ENCODE data around the gene PEX19. TPM values are rescaled to one million over a fixed set of nuclear protein-coding genes. Genes with fewer than 3 reads are reported as not detected.

The PEX19 gene
- total RNA-seq, 4 donors from 2014 or later: 134 to 201 (median 144) TPM

DNA sequence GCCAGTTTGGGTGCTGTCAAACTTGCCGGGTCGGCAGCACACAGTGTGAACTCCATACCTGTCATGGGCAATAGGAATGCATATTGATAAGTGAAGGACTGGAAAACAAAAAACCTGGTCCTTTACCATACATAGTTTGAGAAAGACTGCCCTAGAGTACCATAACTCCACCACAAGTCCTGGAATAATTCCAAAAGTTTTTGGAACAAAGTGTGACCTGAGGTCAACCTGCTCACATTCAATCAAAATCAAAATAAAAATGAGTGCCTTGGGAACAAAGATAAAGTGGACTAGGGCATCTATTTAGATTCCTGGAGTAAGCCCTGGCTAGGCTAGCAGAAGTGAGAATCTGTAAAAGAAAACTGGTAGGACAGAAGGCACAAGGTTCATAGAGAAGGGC lies 7.6 kb downstream of the PEX19 start:
- TF ChIP-seq, protein P1, sequence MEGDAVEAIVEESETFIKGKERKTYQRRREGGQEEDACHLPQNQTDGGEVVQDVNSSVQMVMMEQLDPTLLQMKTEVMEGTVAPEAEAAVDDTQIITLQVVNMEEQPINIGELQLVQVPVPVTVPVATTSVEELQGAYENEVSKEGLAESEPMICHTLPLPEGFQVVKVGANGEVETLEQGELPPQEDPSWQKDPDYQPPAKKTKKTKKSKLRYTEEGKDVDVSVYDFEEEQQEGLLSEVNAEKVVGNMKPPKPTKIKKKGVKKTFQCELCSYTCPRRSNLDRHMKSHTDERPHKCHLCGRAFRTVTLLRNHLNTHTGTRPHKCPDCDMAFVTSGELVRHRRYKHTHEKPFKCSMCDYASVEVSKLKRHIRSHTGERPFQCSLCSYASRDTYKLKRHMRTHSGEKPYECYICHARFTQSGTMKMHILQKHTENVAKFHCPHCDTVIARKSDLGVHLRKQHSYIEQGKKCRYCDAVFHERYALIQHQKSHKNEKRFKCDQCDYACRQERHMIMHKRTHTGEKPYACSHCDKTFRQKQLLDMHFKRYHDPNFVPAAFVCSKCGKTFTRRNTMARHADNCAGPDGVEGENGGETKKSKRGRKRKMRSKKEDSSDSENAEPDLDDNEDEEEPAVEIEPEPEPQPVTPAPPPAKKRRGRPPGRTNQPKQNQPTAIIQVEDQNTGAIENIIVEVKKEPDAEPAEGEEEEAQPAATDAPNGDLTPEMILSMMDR (IDR thresholded peaks at IDR 0.05; ENCODE audit: low read depth): no peak

DNA sequence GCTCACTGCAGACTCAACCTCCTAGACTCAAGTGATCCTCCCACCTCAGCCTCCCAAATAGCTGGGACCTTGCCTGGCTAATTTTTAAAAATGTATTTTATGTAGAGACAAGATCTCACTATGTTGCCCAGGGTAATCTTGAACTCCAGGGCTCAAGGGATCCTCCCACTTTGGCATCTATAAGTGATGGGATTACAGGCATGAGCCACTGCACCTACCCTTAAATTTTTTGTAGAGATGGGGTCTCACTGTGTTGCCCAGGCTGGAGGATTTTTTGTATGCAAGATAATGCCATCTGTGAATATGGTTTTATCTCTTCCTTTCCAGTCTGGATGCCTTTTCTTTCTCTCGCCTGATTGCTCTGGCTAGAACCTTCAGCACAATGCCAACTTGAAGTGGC lies 13.9 kb downstream of the PEX19 start:
- TF ChIP-seq, protein P1 (IDR thresholded peaks at IDR 0.05; ENCODE audit: low read depth): no peak

DNA sequence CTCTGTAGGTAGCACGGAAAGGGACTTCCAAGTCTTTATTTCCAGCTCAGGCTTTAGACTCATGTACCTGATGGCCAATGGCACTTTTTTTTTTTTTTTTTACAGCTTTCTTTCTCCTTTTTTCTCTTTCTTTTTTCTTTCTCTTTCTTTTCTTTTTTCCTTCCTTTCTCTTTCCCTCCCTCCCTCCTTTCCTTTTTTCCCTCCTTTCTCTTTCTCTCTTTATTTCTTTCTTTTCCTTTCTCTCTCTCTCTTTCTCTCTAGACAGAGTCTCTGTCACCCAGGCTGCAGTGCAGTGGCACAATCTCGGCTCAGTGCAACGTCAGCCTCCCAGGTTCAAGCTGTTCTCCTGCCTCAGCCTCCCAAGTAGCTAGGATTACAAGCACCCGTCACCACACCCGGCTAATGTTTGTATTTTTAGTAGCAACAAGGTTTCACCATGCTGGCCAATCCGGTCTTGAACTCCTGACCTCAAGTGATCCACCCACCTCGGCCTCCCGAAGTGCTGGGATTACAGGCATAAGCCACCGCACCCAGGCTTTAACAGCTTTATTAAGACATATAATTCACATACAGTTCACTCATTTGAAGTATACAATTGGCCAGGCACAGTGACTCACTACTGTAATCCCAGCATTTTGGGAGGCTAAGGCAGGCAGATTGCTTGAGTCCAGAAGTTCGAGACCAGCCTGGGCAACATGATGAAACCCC lies 17.5 kb downstream of the PEX19 start:
- TF ChIP-seq, protein P1 (IDR thresholded peaks at IDR 0.05; ENCODE audit: low read depth): no peak

DNA sequence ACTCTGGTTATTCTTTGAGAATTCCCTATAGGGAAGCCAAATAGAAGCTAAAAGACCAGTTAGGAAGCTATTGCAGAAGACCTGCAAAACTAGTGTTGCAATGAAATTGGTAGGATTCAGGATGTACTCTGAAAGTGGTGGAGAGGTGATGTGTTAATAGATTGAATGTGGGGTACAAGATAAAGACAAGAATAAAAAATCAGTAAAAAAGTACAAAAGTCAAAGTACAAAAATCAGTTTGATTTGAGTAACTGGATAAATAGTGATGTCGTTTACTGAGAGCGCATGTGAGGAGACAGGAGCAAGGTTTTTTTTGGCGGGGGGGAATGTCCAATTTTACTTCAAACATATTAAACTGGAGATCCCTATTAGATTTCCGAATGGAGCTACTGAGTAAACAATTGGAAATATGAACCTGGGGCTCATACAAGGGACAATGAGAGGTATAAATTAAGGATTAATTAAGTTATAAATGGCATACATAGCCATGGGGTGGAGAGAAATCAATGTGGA lies 20.1 kb downstream of the PEX19 start:
- TF ChIP-seq, protein P1 (IDR thresholded peaks at IDR 0.05; ENCODE audit: low read depth): no peak

DNA sequence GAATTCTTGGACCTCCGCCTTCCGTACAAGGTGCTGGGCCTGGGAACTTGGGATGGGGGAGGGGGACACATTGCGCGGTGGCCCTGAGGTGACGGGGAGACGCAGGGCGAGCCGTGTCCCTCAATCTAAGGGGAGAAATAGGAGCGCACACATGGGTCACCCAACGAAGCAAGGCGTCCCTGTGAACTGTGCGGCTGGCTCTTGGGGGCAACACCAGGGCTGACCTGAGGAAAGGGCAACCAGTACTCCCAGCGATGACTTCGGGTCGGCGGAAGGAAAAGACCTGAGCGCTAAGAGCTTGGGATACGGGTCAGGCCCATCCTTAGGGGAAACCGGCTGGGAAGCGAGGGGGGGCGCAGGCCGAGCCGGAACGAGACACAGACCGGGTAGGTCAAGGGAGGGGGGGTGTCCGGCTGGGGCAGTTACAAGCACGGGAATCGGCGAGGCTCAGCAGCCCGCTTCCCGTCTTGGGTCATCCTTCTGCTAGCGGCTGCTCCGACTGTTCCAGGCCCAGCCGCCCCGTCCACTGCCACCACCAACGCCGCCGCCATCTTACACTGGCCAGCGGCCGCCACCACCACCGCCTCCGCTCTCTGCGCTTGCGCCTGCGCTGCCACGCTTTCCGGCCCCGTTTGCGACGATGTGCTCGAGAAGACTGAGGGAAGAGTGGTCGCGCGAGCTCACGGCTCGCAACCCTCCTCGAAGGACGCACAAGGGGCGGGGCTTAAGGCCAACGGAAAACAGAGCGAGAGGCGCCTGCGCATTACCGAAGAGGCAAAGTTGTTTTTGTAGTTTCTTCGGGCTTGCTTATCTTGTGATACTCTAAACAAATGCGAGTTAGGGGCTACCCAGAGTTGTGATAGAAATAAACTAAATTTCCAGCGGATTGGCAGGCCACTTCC lies 22.8 kb downstream of the PEX19 start, which contains the start of gene DCAF8:
TSS of gene DCAF8 (minus strand) at position 657 of the 902 bp plus-strand sequence. CDS start 18,541 bp downstream, outside the sequence.
- TF ChIP-seq, protein P1 (IDR thresholded peaks at IDR 0.05; ENCODE audit: low read depth): no peak

DNA sequence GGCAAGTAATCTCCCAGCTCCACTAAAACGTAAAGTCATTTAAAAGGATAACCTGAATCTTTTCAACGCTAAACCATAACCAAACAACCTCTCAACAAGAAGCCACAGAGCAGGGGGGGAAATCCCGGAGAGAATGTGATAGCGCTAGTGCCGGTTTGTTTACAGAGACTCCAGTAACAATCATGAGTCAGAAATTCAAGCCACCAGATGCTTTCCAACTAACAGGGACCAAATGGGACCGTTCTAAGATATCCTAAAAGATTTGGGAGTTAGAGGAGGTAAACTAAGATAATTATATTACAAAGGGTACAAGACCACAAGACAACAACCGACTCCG lies 23.4 kb downstream of the PEX19 start:
- TF ChIP-seq, protein P1 (IDR thresholded peaks at IDR 0.05; ENCODE audit: low read depth): no peak
